HG02798 (cell line): ENCODE measurements around the gene NECAP2.

Experiments
- ATAC-seq: cut with Tn5 transposase; IDR thresholded peaks from one replicate; pipeline ENCODE4 v1.9.1; 2021; ENCODE audit warnings: mild to moderate bottlenecking; ENCODE audit not compliant: unreplicated experiment, poor library complexity

Gene NECAP2

GRCh38 chr1:16440470-16441281, at the start of gene NECAP2:
Gene NECAP2, plus strand, starts transcription at chr1:16440724. Its CDS starts 38 bp downstream, at chr1:16440762.
- peak; percentile 96 for ATAC-seq

- ATAC-seq: no peak
Observed at GRCh38 chr1:16391411-16391810, 49.1 kb upstream of the NECAP2 start.

- no peak for ATAC-seq
Observed at GRCh38 chr1:16392740-16393569, 47.6 kb upstream of the NECAP2 start.

- ATAC-seq: no peak
Observed at GRCh38 chr1:16393570-16394521, 46.7 kb upstream of the NECAP2 start.

DNA sequence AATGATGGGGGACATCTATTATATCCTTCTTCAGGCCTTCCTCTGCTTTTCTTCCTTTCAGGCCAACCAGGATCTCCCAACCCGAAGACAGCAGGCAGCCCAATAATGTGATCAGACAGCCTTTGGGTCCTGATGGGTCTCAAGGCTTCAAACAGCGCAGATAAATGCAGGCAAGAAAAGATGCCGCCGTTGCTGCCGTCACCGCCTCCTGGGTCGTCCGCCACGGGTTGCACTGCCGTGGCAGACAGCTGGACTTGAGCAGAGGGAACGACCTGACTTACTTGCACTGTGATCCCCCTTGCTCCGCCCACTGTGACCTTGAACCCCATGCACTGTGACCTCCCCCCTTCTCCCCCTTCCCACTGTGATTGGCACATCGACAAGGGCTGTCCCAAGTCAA, 45.5 kb upstream of the NECAP2 start:
- ATAC-seq: no peak

GRCh38 chr1:16396591-16396990, 43.9 kb upstream of the NECAP2 start:
- no peak for ATAC-seq

DNA sequence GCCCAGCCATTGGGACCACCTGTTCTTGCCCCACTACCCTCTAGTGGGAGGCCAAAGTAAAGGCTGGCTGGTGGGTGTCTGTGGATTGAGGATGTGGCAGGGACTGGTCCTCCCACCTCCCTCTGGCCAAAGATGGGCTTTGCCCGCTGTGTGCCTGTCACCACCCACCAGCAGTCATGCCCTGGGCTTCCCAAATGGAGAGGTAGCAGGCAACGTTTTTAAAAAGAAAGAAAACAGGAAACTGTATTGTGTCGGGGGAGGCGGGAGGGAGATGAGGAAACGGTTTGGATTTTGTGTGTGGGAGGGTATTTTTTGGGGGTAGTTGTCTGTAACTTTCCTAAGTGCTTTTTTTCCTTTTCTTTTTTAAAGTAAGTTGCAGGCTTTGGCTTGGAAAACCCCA, 43.4 kb upstream of the NECAP2 start:
- ATAC-seq: no peak

- ATAC-seq: no peak
Observed at GRCh38 chr1:16398371-16398953, 42.1 kb upstream of the NECAP2 start.

DNA sequence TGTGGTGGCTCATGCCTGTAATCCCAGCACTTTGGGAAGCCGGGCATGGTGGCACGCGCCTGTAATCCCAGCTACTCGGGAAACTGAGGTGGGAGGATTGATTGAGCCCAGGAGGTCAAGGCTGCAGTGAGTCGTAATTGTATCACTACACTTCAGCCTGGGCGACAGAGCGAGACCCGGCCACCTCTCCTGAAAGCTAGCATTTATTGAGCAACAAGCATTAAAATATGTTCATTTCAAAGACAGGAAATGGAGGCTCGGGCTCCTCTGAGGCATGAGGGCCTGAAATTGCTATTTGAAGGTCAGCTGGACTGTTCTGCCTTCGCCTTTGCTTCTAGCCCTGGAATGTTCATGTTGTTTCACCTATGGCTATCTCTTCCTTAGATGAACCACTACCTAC, 37.8 kb upstream of the NECAP2 start:
- no peak for ATAC-seq

DNA sequence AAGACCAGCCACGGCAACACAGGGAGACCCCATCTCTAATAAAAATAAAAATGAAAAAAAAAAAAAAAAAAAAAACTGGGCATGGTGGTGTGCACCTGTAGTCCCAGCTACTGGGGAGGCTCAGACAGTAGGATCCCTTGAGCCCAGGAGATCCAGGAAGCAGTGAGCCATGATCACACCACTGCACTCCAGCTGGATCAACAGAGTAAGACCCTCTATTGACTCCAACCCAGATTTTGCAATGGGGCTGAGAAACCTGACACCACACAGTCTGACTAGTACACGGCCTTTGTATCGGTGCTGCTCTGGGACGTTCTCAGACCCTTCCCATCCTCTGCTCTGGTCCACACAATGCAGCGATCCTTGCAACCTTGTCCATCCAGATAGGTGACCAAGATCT, 35.1 kb upstream of the NECAP2 start:
- ATAC-seq: no peak

GRCh38 chr1:16406868-16407267, 33.7 kb upstream of the NECAP2 start:
- no peak for ATAC-seq

GRCh38 chr1:16409536-16410152, 30.9 kb upstream of the NECAP2 start:
- ATAC-seq: no peak

DNA sequence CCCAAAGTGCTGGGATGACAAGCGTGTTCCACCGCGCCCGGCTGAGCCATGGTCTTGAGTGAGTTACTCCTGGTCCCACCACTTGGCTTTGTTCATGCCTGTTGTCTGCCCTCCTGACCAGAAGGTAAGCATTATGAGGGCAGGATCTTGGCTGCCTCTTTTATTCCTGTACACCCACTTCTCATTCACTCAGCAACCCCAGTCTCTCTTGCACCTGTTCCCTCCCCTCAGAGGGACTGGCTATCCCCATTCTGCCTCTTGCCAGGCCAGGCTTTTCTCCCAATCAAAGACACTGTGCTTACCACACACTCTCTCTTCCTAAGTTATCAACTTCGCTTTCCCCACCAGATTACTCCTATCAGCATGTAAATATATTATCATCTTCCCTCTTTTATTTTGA, 29.7 kb upstream of the NECAP2 start:
- no peak for ATAC-seq

- ATAC-seq: no peak
Observed at GRCh38 chr1:16413191-16413590, 27.3 kb upstream of the NECAP2 start.

- ATAC-seq: no peak
Observed at GRCh38 chr1:16418823-16419425, 21.6 kb upstream of the NECAP2 start.

DNA sequence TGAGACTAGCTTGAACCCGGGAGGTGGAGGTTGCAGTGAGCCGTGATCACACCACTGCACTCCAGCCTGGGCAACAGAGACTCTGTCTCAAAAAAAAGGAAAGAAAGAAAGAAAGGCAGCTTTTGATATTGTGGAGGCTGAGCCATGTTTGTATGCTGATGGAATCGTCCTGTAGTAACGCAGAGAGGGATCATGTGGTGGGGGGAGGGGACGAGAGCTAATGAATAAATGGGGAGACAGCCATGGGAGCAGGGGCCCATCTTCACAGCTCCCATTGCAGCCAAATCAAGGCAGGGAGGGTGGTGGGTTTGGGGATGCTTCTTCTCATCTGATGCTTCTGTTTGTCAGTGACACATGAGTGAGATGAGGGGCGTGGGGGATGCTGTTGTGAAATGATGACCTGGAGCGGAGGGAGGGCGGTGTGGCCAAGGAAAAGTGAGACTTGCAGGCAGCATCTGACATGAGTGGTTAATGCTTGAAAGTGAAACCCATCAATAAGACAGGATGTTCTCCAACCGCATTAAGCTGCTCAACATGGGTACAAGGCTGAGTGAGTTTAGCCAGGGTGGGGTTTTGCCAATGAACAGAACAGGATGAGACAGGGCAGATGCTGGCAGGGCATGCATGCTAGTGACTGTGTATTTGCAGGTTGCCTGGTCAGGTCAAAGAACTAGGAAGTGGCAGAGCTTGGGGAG, 20.0 kb upstream of the NECAP2 start:
- ATAC-seq: peak; percentile 68

GRCh38 chr1:16421201-16421600, 19.3 kb upstream of the NECAP2 start:
- no peak for ATAC-seq

DNA sequence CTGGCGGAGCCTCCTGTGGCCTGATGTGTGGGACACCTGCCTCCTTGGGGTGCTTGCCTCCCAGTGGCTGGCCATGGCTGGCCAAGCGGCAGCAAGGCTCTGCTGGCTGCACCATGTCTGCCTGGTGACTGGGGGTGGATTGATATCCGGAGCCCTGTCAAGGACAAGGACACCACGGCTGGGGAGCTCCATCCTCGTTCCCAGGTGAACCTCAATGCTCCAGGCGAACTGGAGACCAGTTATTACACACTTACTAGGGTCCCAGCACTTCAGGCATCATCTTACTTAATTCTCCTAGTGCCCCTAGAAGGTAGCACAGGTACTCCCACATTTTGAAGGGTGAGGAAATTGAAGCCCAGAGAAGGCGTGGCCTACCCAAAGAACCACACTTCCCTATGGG, 18.5 kb upstream of the NECAP2 start:
- ATAC-seq: no peak
